ENCODE data around the gene CEP192. TPM values are rescaled to one million over a fixed set of nuclear protein-coding genes. Genes with fewer than 3 reads are reported as not detected.

CEP192 gene
- total and polyA plus RNA-seq, 4 donors: 2.5 to 32.4 (median 10.9) TPM

DNA sequence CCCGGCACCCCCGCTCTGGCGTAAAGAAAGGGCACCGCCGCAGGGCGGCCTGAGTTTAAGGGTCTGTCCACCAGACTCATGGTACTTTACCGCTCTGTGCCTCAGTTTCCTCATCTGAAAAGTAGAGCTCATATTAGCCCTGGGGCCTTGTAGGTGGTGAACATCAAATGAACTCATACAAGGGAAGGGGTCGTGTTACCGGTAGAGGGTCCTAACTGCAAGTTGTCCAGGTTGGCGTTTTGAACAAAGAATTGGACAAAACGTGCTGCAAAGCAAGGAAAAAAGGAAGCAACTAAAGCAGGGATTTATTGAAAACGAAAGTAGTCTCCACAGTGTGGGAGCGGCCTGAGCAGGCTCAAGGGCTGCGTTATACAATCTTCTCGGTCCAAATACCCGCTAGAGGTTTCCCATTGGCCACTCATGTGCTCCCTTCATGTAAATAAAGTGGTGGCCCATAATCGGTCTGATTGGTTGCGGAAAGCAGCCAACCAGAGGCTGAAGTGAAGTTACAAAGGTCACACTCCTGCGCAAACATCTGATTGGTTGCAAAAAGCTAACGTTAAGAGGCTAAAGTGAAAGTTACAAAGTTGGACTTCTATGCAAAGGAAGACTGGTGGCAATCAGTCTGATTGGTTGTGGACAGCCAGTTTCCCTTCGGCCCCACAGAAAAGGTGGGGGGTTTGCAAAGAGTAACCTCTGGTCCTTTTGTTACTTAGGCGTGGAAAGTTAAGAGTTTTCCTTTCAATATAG lies 146.7 kb downstream of the CEP192 start:
- H3K4me1 ChIP-seq (ENCODE audit: control insufficient read depth in 4 of 4, insufficient read depth in 4 of 4, low read length in 3 of 4): peaks cover 3 to 24% (median 11%) of the 10 kb centered on the region in 4 donors
- TF ChIP-seq, protein P1, sequence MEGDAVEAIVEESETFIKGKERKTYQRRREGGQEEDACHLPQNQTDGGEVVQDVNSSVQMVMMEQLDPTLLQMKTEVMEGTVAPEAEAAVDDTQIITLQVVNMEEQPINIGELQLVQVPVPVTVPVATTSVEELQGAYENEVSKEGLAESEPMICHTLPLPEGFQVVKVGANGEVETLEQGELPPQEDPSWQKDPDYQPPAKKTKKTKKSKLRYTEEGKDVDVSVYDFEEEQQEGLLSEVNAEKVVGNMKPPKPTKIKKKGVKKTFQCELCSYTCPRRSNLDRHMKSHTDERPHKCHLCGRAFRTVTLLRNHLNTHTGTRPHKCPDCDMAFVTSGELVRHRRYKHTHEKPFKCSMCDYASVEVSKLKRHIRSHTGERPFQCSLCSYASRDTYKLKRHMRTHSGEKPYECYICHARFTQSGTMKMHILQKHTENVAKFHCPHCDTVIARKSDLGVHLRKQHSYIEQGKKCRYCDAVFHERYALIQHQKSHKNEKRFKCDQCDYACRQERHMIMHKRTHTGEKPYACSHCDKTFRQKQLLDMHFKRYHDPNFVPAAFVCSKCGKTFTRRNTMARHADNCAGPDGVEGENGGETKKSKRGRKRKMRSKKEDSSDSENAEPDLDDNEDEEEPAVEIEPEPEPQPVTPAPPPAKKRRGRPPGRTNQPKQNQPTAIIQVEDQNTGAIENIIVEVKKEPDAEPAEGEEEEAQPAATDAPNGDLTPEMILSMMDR (IDR thresholded peaks at IDR 0.05; ENCODE audit: low read depth, low read length, missing input control): no peak
- TF ChIP-seq JUND (IDR thresholded peaks at IDR 0.05): peak in 1 of 2 donors; percentile 39
- TF ChIP-seq HNF4A (conservative IDR thresholded peaks at IDR 0.05): peak; percentile 86 to 91
- TF ChIP-seq RAD21 (IDR thresholded peaks at IDR 0.05): peak; percentile 35 to 44
- TF ChIP-seq YY1 (IDR thresholded peaks at IDR 0.05): peak; percentile 90
- TF ChIP-seq GABPA (IDR thresholded peaks at IDR 0.05 in 1 of 2, conservative IDR thresholded peaks at IDR 0.05 in 1 of 2): peak in 1 of 2 donors; percentile 57
- TF ChIP-seq HNF4G (IDR thresholded peaks at IDR 0.05): peak; percentile 59
- peak; percentile 99 for TF ChIP-seq SP1 (IDR thresholded peaks at IDR 0.05)
- TF ChIP-seq, protein P2, sequence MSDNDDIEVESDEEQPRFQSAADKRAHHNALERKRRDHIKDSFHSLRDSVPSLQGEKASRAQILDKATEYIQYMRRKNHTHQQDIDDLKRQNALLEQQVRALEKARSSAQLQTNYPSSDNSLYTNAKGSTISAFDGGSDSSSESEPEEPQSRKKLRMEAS (IDR thresholded peaks at IDR 0.05): peak; percentile 68
- peak; percentile 89 for TF ChIP-seq NR2F2 (IDR thresholded peaks at IDR 0.05)
- TF ChIP-seq EGR1 (IDR thresholded peaks at IDR 0.05; ENCODE audit: low read depth in 2 of 2): peak in 1 of 2 donors; percentile 43
- TF ChIP-seq RXRA (IDR thresholded peaks at IDR 0.05): peak; percentile 66 to 67
- peak; percentile 84 for TF ChIP-seq FOXA2 (IDR thresholded peaks at IDR 0.05)
- peak; percentile 58 for TF ChIP-seq ZBTB33 (IDR thresholded peaks at IDR 0.05)
- TF ChIP-seq REST (IDR thresholded peaks at IDR 0.05): peak; percentile 93
- peak; percentile 45 for TF ChIP-seq ATF3 (IDR thresholded peaks at IDR 0.05)
- peak; percentile 86 for TF ChIP-seq FOXA1 (IDR thresholded peaks at IDR 0.05)
- TF ChIP-seq TAF1 (conservative IDR thresholded peaks at IDR 0.05): no peak
- no peak for DNase-seq (ENCODE audit: low spot score)
- no peaks in the 10 kb centered on the region for H3K36me3 ChIP-seq (ENCODE audit: control insufficient read depth in 4 of 4, insufficient read depth in 3 of 4, low read depth in 1 of 4, low read length in 3 of 4)
- peak overlapping the region; percentile 71 to 82 (median 79) for H3K4me3 ChIP-seq (ENCODE audit: low read depth in 1 of 3, low read length in 3 of 3)
- H3K27me3 ChIP-seq (ENCODE audit: control insufficient read depth in 4 of 4, insufficient read depth in 4 of 4, low read length in 3 of 4): no peaks in the 10 kb centered on the region
- H3K9ac ChIP-seq (ENCODE audit: low read depth in 1 of 2, low read length in 2 of 2): peak overlapping the region; percentile 96 to 97
- 9% methylated on average over 22 of the region's 22 CpGs for WGBS
- peak overlapping the region; percentile 97 to 99 for H3K27ac ChIP-seq (ENCODE audit: low read depth in 1 of 2, low read length in 2 of 2)
- H3K9me3 ChIP-seq (ENCODE audit: control insufficient read depth in 4 of 4, low read length in 3 of 4): no peaks in the 10 kb centered on the region

Data from liver (tissue), 9 donors.